IPS-18a (cell line): ENCODE data around the gene MESD.

ENCODE experiments used
- H3K27ac ChIP-seq: one replicate; pipeline ENCODE4 v1.5.1; 2013; ENCODE audit warnings: low read length
- H3K27me3 ChIP-seq: one replicate; pipeline ENCODE4 v1.6.1; 2013; ENCODE audit warnings: mild to moderate bottlenecking, low read length; ENCODE audit not compliant: control insufficient read depth, insufficient read depth
- H3K36me3 ChIP-seq: one replicate; pipeline ENCODE4 v1.6.1; 2013; ENCODE audit warnings: low read depth, low read length; ENCODE audit not compliant: control insufficient read depth
- H3K4me1 ChIP-seq: one replicate; pipeline ENCODE4 v1.6.1; 2013; ENCODE audit warnings: low read depth, low read length; ENCODE audit not compliant: control insufficient read depth
- H3K4me3 ChIP-seq: one replicate; pipeline ENCODE4 v1.5.1; 2013; ENCODE audit warnings: low read length
- H3K9ac ChIP-seq: one replicate; pipeline ENCODE4 v1.6.1; 2013; ENCODE audit warnings: mild to moderate bottlenecking, low read length, moderate library complexity
- H3K9me3 ChIP-seq: one replicate; pipeline ENCODE4 v1.6.1; 2013; ENCODE audit warnings: low read depth, low read length; ENCODE audit not compliant: control insufficient read depth

The MESD gene

DNA sequence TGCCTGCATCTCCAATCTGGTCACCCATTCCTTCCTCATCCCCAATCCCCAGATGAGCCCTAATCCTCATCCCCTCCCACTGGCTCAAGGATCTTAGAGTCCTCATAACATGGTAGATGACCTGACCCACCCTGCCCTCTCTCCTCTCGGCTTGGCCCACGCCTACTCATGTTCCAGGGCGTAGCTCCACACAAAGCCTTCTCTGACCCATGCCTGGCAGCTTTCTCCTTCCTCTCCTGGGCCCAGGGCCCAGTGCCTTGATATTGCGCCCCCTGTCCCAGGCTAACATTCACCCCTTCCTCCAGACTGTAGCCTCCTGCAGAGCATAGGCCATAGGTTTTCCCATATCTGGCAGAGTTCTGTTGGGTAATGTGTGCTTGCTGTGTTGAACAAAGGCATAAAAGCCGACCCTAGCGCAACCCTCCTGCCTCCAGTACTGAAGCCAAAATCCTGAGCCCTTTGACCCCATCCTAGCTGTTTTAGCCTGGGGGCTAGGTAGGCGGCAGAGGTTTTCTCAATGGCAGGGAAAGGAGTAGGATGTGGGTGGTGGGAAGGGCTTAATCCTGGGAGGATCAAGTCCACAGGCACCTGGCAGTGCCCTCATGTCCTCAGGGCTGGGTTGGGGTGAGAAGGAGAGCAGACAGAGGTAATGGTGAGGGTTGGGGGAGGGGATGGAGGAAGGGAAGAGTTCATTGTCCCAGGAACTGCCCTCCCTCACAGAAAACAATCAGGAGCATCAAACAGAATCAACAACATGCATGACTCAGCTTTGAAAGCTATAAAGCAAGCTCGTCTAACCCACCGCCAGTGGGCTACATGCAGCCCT is 35.5 kb downstream of the MESD start:
- H3K9ac ChIP-seq: no peak overlapping the region
- H3K4me3 ChIP-seq: no peak overlapping the region
- H3K36me3 ChIP-seq: peaks cover 10% of the 10 kb centered on the region
- H3K9me3 ChIP-seq: no peaks in the 10 kb centered on the region
- no peaks in the 10 kb centered on the region for H3K27me3 ChIP-seq
- peak overlapping the region; percentile 79 for H3K27ac ChIP-seq
- H3K4me1 ChIP-seq: peaks cover 10% of the 10 kb centered on the region

DNA sequence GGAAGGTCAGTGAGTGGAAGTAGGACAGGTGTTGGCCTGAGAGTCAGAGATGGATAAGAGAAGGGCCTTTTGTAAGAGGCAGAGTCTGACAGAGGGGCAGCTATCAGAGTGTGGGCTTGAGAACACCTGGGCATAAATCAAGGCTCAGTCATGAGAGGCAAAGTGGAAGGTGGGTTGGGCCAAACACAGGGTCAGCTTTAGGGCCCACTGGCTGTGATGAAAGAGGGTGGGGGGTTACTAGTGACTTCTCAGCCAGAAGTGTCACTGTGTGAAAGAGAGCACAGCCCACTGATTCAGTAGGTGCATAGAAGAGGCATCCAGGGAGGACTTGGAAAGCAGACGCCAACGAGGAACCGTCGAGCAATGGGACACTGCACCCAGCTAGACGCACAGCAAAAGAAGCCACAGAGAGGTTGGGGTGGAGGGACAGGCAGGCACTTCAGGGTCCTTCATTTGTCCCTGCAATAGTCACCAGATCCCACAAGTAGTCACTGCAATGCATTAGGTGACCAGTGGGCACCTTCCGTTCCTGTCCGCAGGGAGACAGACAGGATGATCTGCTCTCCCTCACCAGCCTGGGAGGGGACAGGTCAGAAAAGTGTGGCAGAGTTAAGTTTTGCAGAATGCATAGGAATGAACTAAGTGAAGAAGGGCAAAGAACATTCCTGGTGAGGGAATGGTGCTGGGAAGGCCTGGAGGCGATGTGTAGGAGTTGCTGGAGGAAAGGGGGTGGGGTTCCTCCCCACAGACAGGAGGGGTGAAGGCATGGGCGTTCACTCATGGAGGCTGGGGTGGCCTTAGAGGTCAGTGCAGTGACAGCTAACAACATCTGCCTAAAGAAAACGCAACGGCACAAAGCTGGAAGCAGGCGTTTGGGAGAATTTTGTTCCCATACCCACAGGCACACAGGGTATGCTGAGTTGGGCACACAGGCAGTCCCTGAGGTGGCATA is 36.3 kb downstream of the MESD start:
- H3K9me3 ChIP-seq: no peaks in the 10 kb centered on the region
- H3K27me3 ChIP-seq: no peaks in the 10 kb centered on the region
- no peak overlapping the region for H3K4me3 ChIP-seq
- H3K27ac ChIP-seq: no peak overlapping the region
- H3K4me1 ChIP-seq: peaks cover 10% of the 10 kb centered on the region
- peaks cover 15% of the 10 kb centered on the region for H3K36me3 ChIP-seq
- no peak overlapping the region for H3K9ac ChIP-seq

DNA sequence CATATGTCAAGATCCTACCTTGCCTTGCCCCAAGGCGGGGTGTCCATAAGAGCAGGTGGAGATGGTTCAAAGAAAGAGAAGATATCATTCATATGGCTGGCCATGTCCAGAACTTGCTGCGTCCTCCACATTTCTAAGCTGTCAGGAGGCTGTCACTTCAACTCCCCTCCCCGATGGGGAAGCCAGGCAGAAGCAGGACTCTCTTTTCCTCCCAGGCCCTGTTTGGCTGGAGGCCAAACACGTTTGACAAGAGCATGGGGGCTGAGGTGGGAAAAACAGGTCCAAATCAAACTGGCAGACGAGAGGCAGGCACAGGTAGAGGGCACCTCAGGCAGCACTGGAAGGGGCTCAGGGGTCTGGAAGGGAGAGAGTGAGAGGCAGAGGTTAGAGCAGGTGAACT is 37.7 kb downstream of the MESD start:
- Histone ChIP-seq H3K4me1 (peaks cover 10% of the 10 kb centered on the region), H3K9ac (no peak overlapping the region), H3K9me3 (no peaks in the 10 kb centered on the region), H3K4me3 (no peak overlapping the region), H3K27me3 (no peaks in the 10 kb centered on the region), H3K36me3 (peaks cover 22% of the 10 kb centered on the region), H3K27ac (no peak overlapping the region)

DNA sequence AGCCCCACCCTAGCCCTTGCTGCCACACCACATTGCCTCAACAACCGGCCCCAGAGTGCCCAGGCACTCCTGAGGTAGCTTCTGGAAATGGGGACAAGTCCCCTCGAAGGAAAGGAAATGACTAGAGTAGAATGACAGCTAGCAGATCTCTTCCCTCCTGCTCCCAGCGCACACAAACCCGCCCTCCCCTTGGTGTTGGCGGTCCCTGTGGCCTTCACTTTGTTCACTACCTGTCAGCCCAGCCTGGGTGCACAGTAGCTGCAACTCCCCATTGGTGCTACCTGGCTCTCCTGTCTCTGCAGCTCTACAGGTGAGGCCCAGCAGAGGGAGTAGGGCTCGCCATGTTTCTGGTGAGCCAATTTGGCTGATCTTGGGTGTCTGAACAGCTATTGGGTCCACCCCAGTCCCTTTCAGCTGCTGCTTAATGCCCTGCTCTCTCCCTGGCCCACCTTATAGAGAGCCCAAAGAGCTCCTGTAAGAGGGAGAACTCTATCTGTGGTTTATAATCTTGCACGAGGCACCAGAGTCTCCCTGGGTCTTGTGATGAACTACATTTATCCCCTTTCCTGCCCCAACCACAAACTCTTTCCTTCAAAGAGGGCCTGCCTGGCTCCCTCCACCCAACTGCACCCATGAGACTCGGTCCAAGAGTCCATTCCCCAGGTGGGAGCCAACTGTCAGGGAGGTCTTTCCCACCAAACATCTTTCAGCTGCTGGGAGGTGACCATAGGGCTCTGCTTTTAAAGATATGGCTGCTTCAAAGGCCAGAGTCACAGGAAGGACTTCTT is 39.1 kb downstream of the MESD start:
- no peaks in the 10 kb centered on the region for H3K9me3 ChIP-seq
- no peaks in the 10 kb centered on the region for H3K27me3 ChIP-seq
- H3K4me3 ChIP-seq: no peak overlapping the region
- no peak overlapping the region for H3K27ac ChIP-seq
- peaks cover 10% of the 10 kb centered on the region for H3K4me1 ChIP-seq
- H3K36me3 ChIP-seq: peaks cover 25% of the 10 kb centered on the region
- H3K9ac ChIP-seq: no peak overlapping the region

DNA sequence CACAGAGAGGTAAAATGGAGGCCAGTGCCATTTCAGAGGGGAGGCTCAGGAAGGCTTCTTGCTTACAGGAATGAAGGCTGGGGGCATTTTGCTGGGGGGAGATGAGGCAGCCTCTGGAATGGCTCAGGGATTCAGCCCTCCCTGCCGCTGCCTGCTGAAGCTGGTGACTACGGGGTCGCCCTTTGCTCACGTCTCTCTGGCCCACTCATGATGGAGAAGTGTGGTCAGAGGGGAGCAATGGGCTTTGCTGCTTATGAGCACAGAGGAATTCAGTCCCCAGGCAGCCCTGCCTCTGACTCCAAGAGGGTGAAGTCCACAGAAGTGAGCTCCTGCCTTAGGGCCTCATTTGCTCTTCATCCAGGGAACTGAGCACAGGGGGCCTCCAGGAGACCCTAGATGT is 39.9 kb downstream of the MESD start:
- H3K27me3 ChIP-seq: no peaks in the 10 kb centered on the region
- no peak overlapping the region for H3K4me3 ChIP-seq
- H3K9me3 ChIP-seq: no peaks in the 10 kb centered on the region
- H3K36me3 ChIP-seq: peaks cover 25% of the 10 kb centered on the region
- no peak overlapping the region for H3K27ac ChIP-seq
- H3K4me1 ChIP-seq: peaks cover 9% of the 10 kb centered on the region
- H3K9ac ChIP-seq: no peak overlapping the region

DNA sequence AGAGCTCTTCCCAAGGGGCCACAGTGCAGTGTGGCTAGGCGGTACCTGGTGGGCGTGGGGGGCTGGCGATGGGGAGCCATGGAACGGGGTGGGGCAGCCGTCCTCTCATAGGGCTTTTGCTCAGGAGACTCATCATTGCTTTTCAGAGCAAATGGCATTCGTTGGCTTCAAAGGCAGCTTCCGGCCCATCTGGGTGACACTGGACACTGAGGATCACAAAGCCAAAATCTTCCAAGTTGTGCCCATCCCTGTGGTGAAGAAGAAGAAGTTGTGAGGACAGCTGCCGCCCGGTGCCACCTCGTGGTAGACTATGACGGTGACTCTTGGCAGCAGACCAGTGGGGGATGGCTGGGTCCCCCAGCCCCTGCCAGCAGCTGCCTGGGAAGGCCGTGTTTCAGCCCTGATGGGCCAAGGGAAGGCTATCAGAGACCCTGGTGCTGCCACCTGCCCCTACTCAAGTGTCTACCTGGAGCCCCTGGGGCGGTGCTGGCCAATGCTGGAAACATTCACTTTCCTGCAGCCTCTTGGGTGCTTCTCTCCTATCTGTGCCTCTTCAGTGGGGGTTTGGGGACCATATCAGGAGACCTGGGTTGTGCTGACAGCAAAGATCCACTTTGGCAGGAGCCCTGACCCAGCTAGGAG is 40.8 kb downstream of the MESD start:
- Histone ChIP-seq H3K36me3 (peaks cover 25% of the 10 kb centered on the region), H3K9me3 (no peaks in the 10 kb centered on the region), H3K9ac (no peak overlapping the region), H3K4me1 (no peaks in the 10 kb centered on the region), H3K27me3 (no peaks in the 10 kb centered on the region), H3K27ac (no peak overlapping the region), H3K4me3 (no peak overlapping the region)

DNA sequence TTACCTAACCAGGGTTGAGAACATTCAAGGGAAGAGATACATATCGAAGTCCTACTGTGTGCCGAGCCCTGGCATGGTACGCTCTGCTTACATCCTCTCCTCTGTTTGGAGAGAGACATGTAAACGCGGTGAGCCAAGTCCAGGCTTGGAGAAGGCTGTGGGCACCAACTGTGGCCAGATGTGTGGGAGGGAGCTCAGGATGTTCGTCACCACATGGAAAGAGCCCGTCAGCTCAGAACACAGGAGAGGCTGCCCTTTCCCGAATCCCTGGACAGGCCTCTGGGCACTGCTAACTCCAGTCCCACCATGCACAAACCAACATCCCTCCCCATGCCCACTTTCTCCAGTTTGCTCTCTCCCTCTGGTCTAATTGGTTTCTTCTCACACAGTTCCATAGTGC is 43.0 kb downstream of the MESD start:
- H3K27ac ChIP-seq: no peak overlapping the region
- peaks cover 24% of the 10 kb centered on the region for H3K36me3 ChIP-seq
- no peak overlapping the region for H3K4me3 ChIP-seq
- H3K27me3 ChIP-seq: no peaks in the 10 kb centered on the region
- no peak overlapping the region for H3K9ac ChIP-seq
- H3K4me1 ChIP-seq: no peaks in the 10 kb centered on the region
- no peaks in the 10 kb centered on the region for H3K9me3 ChIP-seq

DNA sequence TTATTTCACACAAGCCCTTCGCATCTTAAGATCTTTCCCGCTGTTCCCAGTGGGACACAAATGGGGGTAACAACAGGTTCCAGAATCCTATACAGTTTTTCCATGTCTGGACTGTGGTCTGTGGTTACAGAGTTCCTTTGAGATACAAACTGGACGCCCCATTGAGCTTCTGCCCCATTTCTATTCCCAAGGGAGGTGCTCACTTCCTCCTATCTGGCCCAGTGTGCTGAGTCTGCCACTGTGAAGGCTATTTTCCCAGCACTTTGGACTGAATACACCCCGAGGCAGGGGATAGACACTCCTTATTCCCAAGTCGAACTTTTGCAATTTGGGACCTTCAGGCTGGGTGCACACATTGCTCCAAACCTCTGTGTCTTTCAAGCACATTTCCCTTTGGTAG is 44.0 kb downstream of the MESD start:
- no peak overlapping the region for H3K4me3 ChIP-seq
- no peaks in the 10 kb centered on the region for H3K27me3 ChIP-seq
- no peak overlapping the region for H3K27ac ChIP-seq
- no peaks in the 10 kb centered on the region for H3K9me3 ChIP-seq
- no peak overlapping the region for H3K9ac ChIP-seq
- peaks cover 16% of the 10 kb centered on the region for H3K36me3 ChIP-seq
- H3K4me1 ChIP-seq: no peaks in the 10 kb centered on the region

DNA sequence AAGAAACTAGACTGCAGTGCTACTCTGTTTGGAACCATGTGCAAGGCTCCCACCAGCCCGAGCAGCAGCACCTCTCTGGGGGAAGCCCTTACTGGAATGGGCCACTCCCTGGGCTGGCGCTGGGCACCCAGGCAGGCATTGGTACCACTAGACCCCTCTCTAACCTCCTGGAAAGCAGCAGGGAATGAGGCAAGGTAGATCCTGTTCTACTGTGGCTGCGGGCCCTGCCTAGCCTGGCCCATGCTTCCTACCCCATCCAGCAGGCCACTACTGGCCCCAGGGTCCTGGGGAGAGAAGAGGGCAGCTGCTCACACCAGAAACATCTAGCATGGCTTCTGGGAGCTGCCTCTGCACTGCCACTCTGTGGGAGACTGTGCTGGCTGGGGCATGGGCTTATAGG is 44.8 kb downstream of the MESD start:
- Histone ChIP-seq H3K36me3 (peaks cover 16% of the 10 kb centered on the region), H3K9me3 (no peaks in the 10 kb centered on the region), H3K4me1 (no peaks in the 10 kb centered on the region), H3K27me3 (no peaks in the 10 kb centered on the region), H3K27ac (no peak overlapping the region), H3K9ac (no peak overlapping the region), H3K4me3 (no peak overlapping the region)

DNA sequence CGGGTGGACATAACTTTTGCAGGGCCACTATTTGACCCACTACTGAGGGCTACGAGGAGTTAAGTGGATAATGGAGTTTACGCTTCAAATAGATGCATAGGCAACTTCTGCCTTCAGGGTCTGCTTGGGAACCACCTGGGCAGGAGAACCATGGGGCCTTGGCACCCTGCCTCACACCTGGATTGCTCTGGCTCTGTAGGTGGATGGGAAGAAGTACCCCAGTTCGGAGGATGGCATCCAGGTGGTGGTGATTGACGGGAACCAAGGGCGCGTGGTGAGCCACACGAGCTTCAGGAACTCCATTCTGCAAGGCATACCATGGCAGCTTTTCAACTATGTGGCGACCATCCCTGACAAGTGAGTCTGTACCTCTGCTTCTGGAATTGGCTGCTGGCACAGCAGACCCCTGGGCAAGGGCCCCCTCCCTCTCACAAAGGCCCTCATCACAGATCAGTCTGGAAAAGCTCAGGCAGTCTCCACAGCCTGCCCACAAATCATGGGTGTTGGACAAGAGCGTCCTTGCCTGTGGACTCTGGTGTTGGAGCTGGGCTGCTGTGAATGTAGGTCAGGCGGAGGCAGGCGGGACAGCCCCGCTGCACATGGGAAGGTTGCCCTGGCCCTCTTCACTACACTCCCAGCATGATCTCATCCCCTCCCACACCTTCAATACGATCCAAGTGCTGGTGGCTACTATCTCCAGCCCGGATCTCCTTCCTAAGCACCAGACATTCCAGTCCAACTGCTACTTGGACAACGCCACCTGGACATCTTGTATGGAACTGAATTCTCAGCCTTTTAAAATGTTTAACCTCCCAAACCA is 46.7 kb downstream of the MESD start:
- Histone ChIP-seq H3K27ac (no peak overlapping the region), H3K36me3 (peaks cover 7% of the 10 kb centered on the region), H3K9ac (no peak overlapping the region), H3K27me3 (no peaks in the 10 kb centered on the region), H3K9me3 (no peaks in the 10 kb centered on the region), H3K4me3 (no peak overlapping the region), H3K4me1 (no peaks in the 10 kb centered on the region)
